Gastroesophageal sphincter (tissue), 4 donors: ENCODE measurements around the gene FREY1. TPM values are rescaled to one million over a fixed set of nuclear protein-coding genes. Genes with fewer than 3 reads are reported as not detected.

ENCODE experiments used
- ATAC-seq: fragments of 150-250 bp; one replicate; pipeline ENCODE4 v1.9.1; 2016; ENCODE audit warnings: mild to moderate bottlenecking, moderate library complexity
- H3K27ac ChIP-seq, 4 donors: fragments of 200-600 bp; sonication (generic) in 3 of 4; 1 replicate in 3 of 4; 2 replicates in 1 of 4; pipeline ENCODE4 v1.5.1; 2016 to 2019
- H3K27me3 ChIP-seq: fragments of 200-600 bp; sonication (generic); one replicate; pipeline ENCODE4 v1.5.1; 2019
- H3K36me3 ChIP-seq, 2 donors: fragments of 200-600 bp; sonication (generic); one replicate each; pipeline ENCODE4 v1.5.1; 2019; ENCODE audit warnings: control low read depth in 1 of 2
- H3K4me1 ChIP-seq, 3 donors: fragments of 200-600 bp; sonication (generic); 1 replicate in 2 of 3; 2 replicates in 1 of 3; pipeline ENCODE4 v1.5.1; 2016 to 2019; ENCODE audit warnings: control low read depth in 2 of 3
- H3K4me3 ChIP-seq, 2 donors: fragments of 200-600 bp; sonication (generic); one replicate each; pipeline ENCODE4 v1.5.1; 2019; ENCODE audit warnings: mild to moderate bottlenecking in 1 of 2, moderate library complexity in 1 of 2
- H3K9me3 ChIP-seq, 3 donors: fragments of 200-600 bp; sonication (generic); one replicate each; pipeline ENCODE4 v1.5.1; 2017 to 2019; ENCODE audit warnings: control low read depth in 2 of 3
- CTCF ChIP-seq, 4 experiments: fragments of 200-600 bp in 2 of 4; fragments of 450-650 bp in 2 of 4; sonication (generic) in 1 of 4; IDR thresholded peaks; one replicate each; pipeline ENCODE4 v1.5.1; 2017 to 2019; ENCODE audit warnings: antibody characterized with exemption in 4 of 4, mild to moderate bottlenecking in 2 of 4, moderate library complexity in 2 of 4
- EP300 ChIP-seq: sonication (generic); formaldehyde crosslinking; IDR thresholded peaks from one replicate; pipeline ENCODE4 v1.6.1; 2017; ENCODE audit warnings: antibody characterized with exemption, mild to moderate bottlenecking
- POLR2A ChIP-seq, 2 donors: fragments of 450-650 bp; IDR thresholded peaks; one replicate each; pipeline ENCODE4 v1.6.1; 2017; ENCODE audit warnings: antibody characterized with exemption in 2 of 2, mild to moderate bottlenecking in 2 of 2, moderate library complexity in 1 of 2
- POLR2AphosphoS5 ChIP-seq: sonication (generic); formaldehyde crosslinking; IDR thresholded peaks from one replicate; pipeline ENCODE4 v1.6.1; 2017; ENCODE audit warnings: antibody characterized with exemption
- WGBS, 2 donors: methylation state at CpG; one replicate each; pipeline ENCODE4 v1.1.5; 2018; ENCODE audit warnings: low coverage in 1 of 2; 5-methylcytosine and 5-hydroxymethylcytosine counted together
- total RNA-seq, 4 donors: library from RNA; depleted of rRNA; stranded (reverse); fragments of >200 nt; gene quantifications; one replicate each; pipeline ENCODE4 v1.1.0, GENCODE V29; 2016

Gene FREY1
- total RNA-seq, 4 donors from 2014 or later = 0.54 to 2.3 TPM; not detected in 2

- H3K4me1 ChIP-seq = peaks cover 0 to 8% (median 0%) of the 10 kb centered on the region in 3 donors
- no peak overlapping the region for H3K4me3 ChIP-seq
- H3K27me3 ChIP-seq = no peaks in the 10 kb centered on the region
- H3K27ac ChIP-seq = no peak overlapping the region
- H3K36me3 ChIP-seq = peaks cover 0 to 97% of the 10 kb centered on the region in 2 donors
- H3K9me3 ChIP-seq = no peaks in the 10 kb centered on the region
- 83 to 94% methylated on average over 1 to 2 of the region's 3 CpGs for WGBS, 2 donors
- no peak for ATAC-seq
- no peak for TF ChIP-seq POLR2AphosphoS5
- no peak for TF ChIP-seq EP300
- no peak for TF ChIP-seq CTCF (IDR thresholded peaks at IDR 0.05)
- no peak for TF ChIP-seq POLR2A (IDR thresholded peaks at IDR 0.05)
Observed at GRCh38 chr11:45877845-45878244, 29.2 kb downstream of the FREY1 start.

GRCh38 chr11:45877221-45877620 lies 29.9 kb downstream of the FREY1 start:
- ATAC-seq = no peak
- no peak for TF ChIP-seq EP300
- no peak for TF ChIP-seq POLR2A (IDR thresholded peaks at IDR 0.05)
- no peak for TF ChIP-seq POLR2AphosphoS5
- no peaks in the 10 kb centered on the region for H3K27me3 ChIP-seq
- WGBS, 2 donors = 90% methylated on average over 3 to 4 of the region's 8 CpGs
- H3K4me3 ChIP-seq = no peak overlapping the region
- H3K9me3 ChIP-seq = no peaks in the 10 kb centered on the region
- no peak overlapping the region for H3K27ac ChIP-seq
- H3K4me1 ChIP-seq = peaks cover 0 to 8% (median 0%) of the 10 kb centered on the region in 3 donors
- peaks cover 0 to 97% of the 10 kb centered on the region in 2 donors for H3K36me3 ChIP-seq

- Histone ChIP-seq H3K27me3 (no peaks in the 10 kb centered on the region), H3K4me3 (no peak overlapping the region), H3K9me3 (no peaks in the 10 kb centered on the region), H3K36me3 (peaks cover 0 to 97% of the 10 kb centered on the region in 2 donors), H3K4me1 (peaks cover 0 to 6% (median 0%) of the 10 kb centered on the region in 3 donors), H3K27ac (no peak overlapping the region)
- TF ChIP-seq POLR2A (IDR thresholded peaks at IDR 0.05) (no peak), EP300 (no peak), POLR2AphosphoS5 (no peak), CTCF (IDR thresholded peaks at IDR 0.05) (no peak)
- ATAC-seq = no peak
- WGBS, 2 donors = 46 to 80% methylated on average over 1 to 5 of the region's 6 CpGs
Observed at GRCh38 chr11:45876401-45876800, 30.7 kb downstream of the FREY1 start.

- WGBS, 2 donors = 64 to 81% methylated on average over 3 to 4 of the region's 9 CpGs
- no peak overlapping the region for H3K4me3 ChIP-seq
- H3K27me3 ChIP-seq = no peaks in the 10 kb centered on the region
- ATAC-seq = peak; percentile 80
- no peak overlapping the region for H3K27ac ChIP-seq
- H3K9me3 ChIP-seq = no peaks in the 10 kb centered on the region
- H3K4me1 ChIP-seq = no peaks in the 10 kb centered on the region
- H3K36me3 ChIP-seq = peaks cover 0 to 100% of the 10 kb centered on the region in 2 donors
- TF ChIP-seq EP300 (no peak), CTCF (IDR thresholded peaks at IDR 0.05) (peak in 3 of 4 experiments; percentile 52 to 65 (median 55)), POLR2A (IDR thresholded peaks at IDR 0.05) (no peak), POLR2AphosphoS5 (no peak)
Observed at GRCh38 chr11:45872651-45873356, 34.3 kb downstream of the FREY1 start.

- H3K36me3 ChIP-seq = peaks cover 0 to 100% of the 10 kb centered on the region in 2 donors
- no peaks in the 10 kb centered on the region for H3K4me1 ChIP-seq
- WGBS, 2 donors = no CpG with 5 or more reads among the region's 2 CpGs
- no peak overlapping the region for H3K4me3 ChIP-seq
- H3K9me3 ChIP-seq = no peaks in the 10 kb centered on the region
- ATAC-seq = no peak
- no peaks in the 10 kb centered on the region for H3K27me3 ChIP-seq
- TF ChIP-seq POLR2AphosphoS5 = no peak
- TF ChIP-seq EP300 = no peak
- no peak for TF ChIP-seq CTCF (IDR thresholded peaks at IDR 0.05)
- TF ChIP-seq POLR2A (IDR thresholded peaks at IDR 0.05) = no peak
- H3K27ac ChIP-seq = no peak overlapping the region
Observed at GRCh38 chr11:45871638-45872037, 35.4 kb downstream of the FREY1 start.
